ENCODE measurements around the gene TBX1. TPM values are rescaled to one million over a fixed set of nuclear protein-coding genes. Genes with fewer than 3 reads are reported as not detected.

TBX1 gene
- 1.1 TPM in 1 of 2 replicates, not detected in the other for total RNA-seq (2012; rRNA removed)

DNA sequence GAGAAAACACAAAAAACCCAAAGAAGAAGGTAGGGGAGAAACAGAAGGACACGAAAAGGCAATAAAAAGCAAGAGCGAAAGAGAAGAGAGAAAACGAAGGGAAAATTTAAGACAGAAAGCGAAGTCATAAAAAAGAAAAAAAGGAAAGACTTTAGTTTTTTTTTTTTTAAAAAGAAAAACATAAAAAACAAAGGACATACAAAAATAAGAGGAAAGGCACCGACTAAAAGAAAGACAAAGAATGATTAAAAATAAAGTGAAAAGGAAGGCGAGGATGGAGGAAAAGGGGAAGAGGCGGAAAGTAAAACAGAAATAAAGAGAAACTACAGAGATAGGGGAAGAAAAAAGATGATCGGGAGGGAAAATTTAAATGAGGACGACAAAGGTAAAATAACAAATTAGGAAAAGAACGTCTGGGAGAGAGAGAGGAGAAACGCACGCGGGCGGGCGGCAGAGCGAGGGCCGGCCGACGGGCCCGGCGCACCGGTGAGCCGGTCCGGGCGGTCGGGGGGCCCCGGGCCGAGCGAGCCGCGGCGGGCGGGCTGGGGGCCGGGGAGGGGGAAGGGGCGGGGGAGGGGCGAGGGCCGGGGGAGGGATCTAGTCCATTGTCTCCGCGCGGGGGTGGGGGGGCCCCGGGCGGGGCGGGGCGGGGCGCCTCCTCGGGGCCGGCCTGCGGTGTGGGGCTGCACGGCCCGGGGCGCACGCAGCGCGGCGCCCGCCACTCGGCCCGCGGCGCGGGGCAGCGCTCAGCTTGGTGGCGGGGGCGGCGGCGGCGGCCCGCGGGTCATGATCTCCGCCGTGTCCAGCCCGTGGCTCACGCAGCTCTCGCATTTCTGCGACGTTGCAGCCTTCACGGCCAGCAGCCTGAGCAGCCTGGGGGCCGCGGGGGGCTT lies at the start of gene TBX1:
TSS of gene TBX1 (plus strand) at position 721 of the 893 bp plus-strand sequence. CDS start at position 787, 66 bp downstream.
- H3K36me3 ChIP-seq (ENCODE audit: insufficient read depth, low read length): peaks cover 14% of the 10 kb centered on the region
- H3K4me3 ChIP-seq (ENCODE audit: low read length): peak within 1 kb of the TSS; percentile 75
- H3K9me3 ChIP-seq (replicated peaks; ENCODE audit: low read length): no peaks in the 10 kb centered on the region
- H3K4me2 ChIP-seq (ENCODE audit: low read length): peak within 1 kb of the TSS; percentile 99
- peaks cover 10% of the 10 kb centered on the region for H3K27me3 ChIP-seq (ENCODE audit: control insufficient read depth, insufficient read depth, low read length)
- peaks cover 10% of the 10 kb centered on the region for H3K4me1 ChIP-seq (ENCODE audit: control insufficient read depth, insufficient read depth, low read length)
- peak within 1 kb of the TSS; percentile 85 for H3K9ac ChIP-seq (ENCODE audit: low read depth, low read length)

DNA sequence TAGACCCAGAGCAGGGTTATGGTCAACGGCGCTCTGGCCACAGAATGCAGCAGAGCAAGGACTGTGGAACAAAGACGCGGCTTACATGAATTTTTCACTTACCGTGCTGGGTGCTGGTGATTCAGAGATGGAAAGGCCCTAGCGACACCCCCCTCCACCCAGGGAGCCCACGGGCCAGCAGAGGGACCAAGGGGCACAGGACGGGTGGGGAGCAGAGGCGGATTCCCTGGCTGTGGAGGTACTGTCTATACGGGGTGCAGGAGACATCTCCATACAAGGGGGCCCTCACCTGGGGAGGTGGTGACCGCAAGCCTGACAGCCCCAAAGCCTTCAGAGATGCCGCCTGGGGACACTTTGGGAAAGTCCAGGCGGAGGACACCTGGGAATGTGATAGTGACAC lies 47.3 kb upstream of the TBX1 start:
- H3K27me3 ChIP-seq (ENCODE audit: control insufficient read depth, insufficient read depth, low read length): peaks cover 13% of the 10 kb centered on the region

DNA sequence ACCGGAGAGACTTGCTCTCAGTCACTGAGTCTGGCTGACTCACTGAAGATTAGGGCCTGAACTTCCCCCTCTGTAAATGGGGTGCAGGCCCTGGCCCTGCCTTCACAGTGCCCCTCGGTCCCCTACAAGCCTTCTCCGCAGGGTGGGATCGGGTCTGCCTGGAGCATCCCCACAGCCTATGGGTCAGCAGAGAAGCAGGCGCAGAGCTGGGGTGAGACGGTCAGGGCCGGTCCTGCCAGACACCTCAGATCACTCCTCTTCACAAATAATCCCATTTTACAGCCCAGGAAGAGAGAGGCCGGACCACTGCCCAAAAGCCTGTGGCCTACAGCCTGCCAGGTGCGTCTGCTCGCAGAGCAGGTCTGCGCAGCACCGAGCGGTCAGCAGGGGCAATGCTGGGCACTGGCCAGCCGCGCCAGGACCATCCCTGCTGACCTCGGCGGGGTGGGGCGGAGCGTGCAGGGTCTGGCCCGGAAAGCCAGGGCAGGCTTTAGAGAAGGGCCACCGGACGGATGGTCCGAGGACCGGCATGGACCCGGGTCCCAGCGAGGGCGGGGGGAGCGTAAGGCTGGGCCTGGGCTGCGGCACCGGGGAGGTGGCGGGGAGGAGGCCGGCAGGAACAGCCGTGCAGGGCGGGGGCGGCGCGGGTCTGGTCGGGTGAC lies 46.8 kb upstream of the TBX1 start:
- Histone ChIP-seq H3K4me3 (ENCODE audit: low read length) (peak overlapping the region; percentile 76), H3K27me3 (ENCODE audit: control insufficient read depth, insufficient read depth, low read length) (peaks cover 9% of the 10 kb centered on the region), H3K36me3 (ENCODE audit: insufficient read depth, low read length) (no peaks in the 10 kb centered on the region), H3K9ac (ENCODE audit: low read depth, low read length) (peak overlapping the region; percentile 54), H3K4me1 (ENCODE audit: control insufficient read depth, insufficient read depth, low read length) (peaks cover 17% of the 10 kb centered on the region), H3K9me3 (replicated peaks; ENCODE audit: low read length) (no peaks in the 10 kb centered on the region), H3K4me2 (ENCODE audit: low read length) (peak overlapping the region; percentile 94)

More for the DNA sequence above, 47.3 kb upstream of the TBX1 start:
- Histone ChIP-seq H3K4me2 (ENCODE audit: low read length) (no peak overlapping the region), H3K36me3 (ENCODE audit: insufficient read depth, low read length) (no peaks in the 10 kb centered on the region), H3K4me3 (ENCODE audit: low read length) (no peak overlapping the region), H3K4me1 (ENCODE audit: control insufficient read depth, insufficient read depth, low read length) (peaks cover 11% of the 10 kb centered on the region), H3K9ac (ENCODE audit: low read depth, low read length) (no peak overlapping the region), H3K9me3 (replicated peaks; ENCODE audit: low read length) (no peaks in the 10 kb centered on the region)

DNA sequence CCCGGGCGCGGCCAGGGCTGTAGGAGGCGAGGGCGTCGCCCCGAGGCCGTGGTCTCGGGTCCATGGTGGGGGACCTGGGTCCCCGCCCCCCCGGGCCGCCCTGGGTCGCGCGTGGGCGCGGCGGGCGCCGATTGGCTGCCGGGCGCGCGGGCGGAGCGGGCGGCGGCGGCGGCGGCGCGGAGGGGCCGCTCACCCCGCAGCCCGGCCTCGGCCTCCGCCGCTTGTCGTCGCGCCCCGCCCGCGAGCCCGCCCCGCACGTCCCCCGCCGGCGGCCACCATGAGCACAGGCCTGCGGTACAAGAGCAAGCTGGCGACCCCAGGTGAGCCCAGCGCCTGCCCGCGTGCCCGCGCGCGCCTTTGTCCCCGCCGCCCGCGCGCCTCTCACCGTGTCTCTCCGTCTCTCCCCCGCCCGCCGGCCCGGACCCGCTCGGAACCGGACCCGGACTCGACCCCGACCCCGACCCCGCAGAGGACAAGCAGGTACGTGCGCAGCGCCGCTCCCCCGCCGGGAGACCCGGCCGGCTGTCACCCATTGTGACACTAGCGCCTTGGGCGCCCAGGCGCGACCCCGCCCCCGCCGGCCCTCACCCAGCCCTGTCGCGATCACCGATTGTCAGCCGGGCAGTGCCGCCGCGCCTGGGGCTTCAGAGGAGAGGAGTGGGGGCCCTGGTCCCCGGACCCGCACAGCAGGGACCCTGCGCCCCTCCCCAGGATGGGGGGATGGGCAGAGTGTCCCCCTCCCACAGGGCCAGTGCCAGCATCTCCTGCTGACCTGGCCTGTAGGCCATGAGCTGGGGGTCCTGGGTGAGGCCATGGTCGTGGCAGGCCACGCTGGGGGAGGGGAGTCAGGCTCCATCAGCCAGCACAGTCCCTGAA lies 46.0 kb upstream of the TBX1 start, which contains the start of gene SEPTIN5:
TSS of gene SEPTIN5 (plus strand) at position 192 of the 876 bp plus-strand sequence. CDS start at position 278, 86 bp downstream.
- Histone ChIP-seq H3K4me2 (ENCODE audit: low read length) (peak within 1 kb of the TSS; percentile 94), H3K4me3 (ENCODE audit: low read length) (peak within 1 kb of the TSS; percentile 76), H3K27me3 (ENCODE audit: control insufficient read depth, insufficient read depth, low read length) (peaks cover 3% of the 10 kb centered on the region)

DNA sequence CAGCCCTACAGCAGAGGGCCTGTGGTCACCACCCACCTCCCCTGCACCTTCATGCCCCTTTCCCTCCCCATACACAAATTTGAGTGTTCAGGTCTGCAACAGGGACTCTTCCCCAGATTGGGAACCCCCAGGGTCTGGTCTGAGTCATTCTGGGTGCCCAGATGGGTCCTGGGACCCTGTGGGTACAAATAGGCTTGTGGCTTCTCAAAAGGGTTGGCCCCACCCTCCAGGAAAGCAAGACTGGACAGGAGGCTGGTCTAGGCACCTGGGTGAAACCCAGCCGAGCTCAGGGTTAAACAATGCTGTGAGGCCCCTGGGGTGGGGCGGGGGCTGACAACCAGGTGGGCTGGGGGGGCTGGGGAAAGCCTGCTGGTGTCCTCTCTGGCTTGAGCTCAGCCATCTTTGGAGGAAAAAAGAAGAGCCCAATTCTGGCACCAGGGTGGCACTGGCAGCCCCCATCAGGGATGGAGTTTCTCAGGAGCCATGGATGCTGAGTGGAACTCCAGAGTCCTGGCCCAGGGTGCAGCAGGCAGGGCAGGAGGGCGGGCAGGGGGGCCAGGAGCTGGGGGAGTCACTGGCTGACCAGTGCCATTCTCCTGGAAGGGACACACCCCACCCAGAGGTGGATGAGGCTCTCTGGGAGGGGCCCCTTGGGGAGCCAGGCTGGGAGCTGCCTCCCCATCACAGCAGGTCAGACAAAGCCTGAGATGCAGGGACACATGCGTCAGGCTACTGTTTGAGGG lies 45.2 kb upstream of the TBX1 start:
- H3K9me3 ChIP-seq (replicated peaks; ENCODE audit: low read length): no peaks in the 10 kb centered on the region
- H3K36me3 ChIP-seq (ENCODE audit: insufficient read depth, low read length): peaks cover 4% of the 10 kb centered on the region
- H3K4me1 ChIP-seq (ENCODE audit: control insufficient read depth, insufficient read depth, low read length): peaks cover 18% of the 10 kb centered on the region
- peak overlapping the region; percentile 94 for H3K4me2 ChIP-seq (ENCODE audit: low read length)
- H3K4me3 ChIP-seq (ENCODE audit: low read length): peak overlapping the region; percentile 76
- H3K9ac ChIP-seq (ENCODE audit: low read depth, low read length): no peak overlapping the region
- H3K27me3 ChIP-seq (ENCODE audit: control insufficient read depth, insufficient read depth, low read length): no peaks in the 10 kb centered on the region

More for the DNA sequence above, 46.0 kb upstream of the TBX1 start, which contains the start of gene SEPTIN5:
- Histone ChIP-seq H3K9me3 (replicated peaks; ENCODE audit: low read length) (no peaks in the 10 kb centered on the region), H3K36me3 (ENCODE audit: insufficient read depth, low read length) (no peaks in the 10 kb centered on the region), H3K9ac (ENCODE audit: low read depth, low read length) (peak within 1 kb of the TSS; percentile 54), H3K4me1 (ENCODE audit: control insufficient read depth, insufficient read depth, low read length) (peaks cover 18% of the 10 kb centered on the region)

DNA sequence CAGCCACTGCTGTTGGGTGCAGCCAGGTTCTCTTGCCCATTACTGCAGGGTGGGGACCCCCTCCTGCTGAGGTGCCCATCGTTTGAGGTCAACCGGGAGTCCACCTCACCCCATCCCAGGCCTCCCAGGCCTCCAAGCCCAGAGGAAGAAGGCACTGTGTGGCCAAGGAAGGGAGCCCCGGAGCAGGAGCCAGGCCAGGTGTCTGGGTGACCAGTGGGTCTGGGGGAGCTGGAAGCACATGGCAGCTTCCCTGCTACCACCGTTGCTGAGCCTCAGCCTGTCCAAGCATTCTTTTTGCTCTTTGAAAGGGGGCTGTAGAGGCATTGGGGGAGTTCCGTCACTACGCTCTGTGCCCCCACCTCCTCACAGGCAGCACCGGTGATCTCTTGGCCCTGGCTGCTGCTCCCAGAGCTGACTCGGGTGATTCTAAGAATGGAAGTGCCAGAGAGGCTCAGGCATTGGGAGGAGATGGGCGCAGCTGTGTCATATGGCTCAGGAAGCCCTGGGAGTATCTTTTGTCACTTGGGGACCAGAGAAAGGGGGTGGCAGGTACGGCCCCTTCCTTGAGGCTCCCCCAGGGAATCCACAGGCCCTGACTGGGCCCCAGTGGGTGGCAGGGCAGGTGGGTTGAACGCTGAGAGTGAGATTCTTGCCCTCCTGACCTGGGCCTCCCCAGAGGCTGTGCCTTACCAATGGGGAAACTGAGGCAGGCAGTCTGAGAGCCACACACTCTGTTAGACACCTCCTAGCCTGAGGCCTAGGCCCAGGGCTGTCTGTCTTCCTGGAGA lies 44.3 kb upstream of the TBX1 start:
- no peak overlapping the region for H3K4me3 ChIP-seq (ENCODE audit: low read length)

DNA sequence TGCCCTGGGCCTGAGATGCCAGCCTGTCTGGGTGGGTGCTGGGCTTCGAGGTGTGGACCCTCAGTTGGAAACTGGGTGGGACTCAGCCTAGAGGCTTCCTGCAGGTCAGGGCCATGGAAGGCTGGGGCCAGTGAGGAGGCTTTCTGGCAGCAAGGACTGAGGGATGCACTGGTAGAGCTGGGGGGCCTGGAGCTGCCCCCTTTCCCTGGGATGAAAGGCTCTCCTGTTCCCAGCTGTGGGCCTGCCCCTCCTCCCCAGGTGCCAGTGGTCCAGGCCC lies 43.8 kb upstream of the TBX1 start:
- Histone ChIP-seq H3K4me2 (ENCODE audit: low read length) (no peak overlapping the region), H3K4me3 (ENCODE audit: low read length) (no peak overlapping the region), H3K9ac (ENCODE audit: low read depth, low read length) (no peak overlapping the region), H3K4me1 (ENCODE audit: control insufficient read depth, insufficient read depth, low read length) (peaks cover 18% of the 10 kb centered on the region), H3K9me3 (replicated peaks; ENCODE audit: low read length) (no peaks in the 10 kb centered on the region), H3K36me3 (ENCODE audit: insufficient read depth, low read length) (peaks cover 4% of the 10 kb centered on the region), H3K27me3 (ENCODE audit: control insufficient read depth, insufficient read depth, low read length) (no peaks in the 10 kb centered on the region)

More for the DNA sequence above, 44.3 kb upstream of the TBX1 start:
- H3K27me3 ChIP-seq (ENCODE audit: control insufficient read depth, insufficient read depth, low read length): no peaks in the 10 kb centered on the region
- no peak overlapping the region for H3K9ac ChIP-seq (ENCODE audit: low read depth, low read length)
- H3K9me3 ChIP-seq (replicated peaks; ENCODE audit: low read length): no peaks in the 10 kb centered on the region
- peaks cover 4% of the 10 kb centered on the region for H3K36me3 ChIP-seq (ENCODE audit: insufficient read depth, low read length)
- H3K4me2 ChIP-seq (ENCODE audit: low read length): no peak overlapping the region
- peaks cover 18% of the 10 kb centered on the region for H3K4me1 ChIP-seq (ENCODE audit: control insufficient read depth, insufficient read depth, low read length)

DNA sequence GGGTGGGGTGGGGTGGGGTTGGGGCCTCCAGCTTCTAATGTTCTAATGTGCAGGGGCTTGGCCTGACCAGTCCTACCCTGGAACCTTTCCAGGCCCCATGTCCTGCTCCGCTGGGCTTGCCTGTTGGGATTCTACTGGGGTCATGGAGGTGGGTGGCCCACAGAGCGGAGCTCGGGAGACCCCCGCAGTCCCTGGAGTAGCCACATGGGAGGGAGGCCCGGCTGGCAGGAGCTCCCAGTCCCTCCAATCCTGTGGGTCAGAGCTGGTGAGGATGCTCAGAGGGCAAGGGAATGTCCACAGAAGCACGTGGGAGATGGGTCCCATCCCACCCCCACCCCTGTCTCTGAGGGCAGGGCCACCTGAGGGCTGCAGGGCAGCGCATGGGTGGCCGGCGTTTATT lies 43.4 kb upstream of the TBX1 start:
- no peaks in the 10 kb centered on the region for H3K27me3 ChIP-seq (ENCODE audit: control insufficient read depth, insufficient read depth, low read length)
- H3K9me3 ChIP-seq (replicated peaks; ENCODE audit: low read length): no peaks in the 10 kb centered on the region
- H3K9ac ChIP-seq (ENCODE audit: low read depth, low read length): no peak overlapping the region
- H3K4me2 ChIP-seq (ENCODE audit: low read length): peak overlapping the region; percentile 100
- peaks cover 18% of the 10 kb centered on the region for H3K4me1 ChIP-seq (ENCODE audit: control insufficient read depth, insufficient read depth, low read length)
- H3K36me3 ChIP-seq (ENCODE audit: insufficient read depth, low read length): peaks cover 4% of the 10 kb centered on the region
- no peak overlapping the region for H3K4me3 ChIP-seq (ENCODE audit: low read length)

DNA sequence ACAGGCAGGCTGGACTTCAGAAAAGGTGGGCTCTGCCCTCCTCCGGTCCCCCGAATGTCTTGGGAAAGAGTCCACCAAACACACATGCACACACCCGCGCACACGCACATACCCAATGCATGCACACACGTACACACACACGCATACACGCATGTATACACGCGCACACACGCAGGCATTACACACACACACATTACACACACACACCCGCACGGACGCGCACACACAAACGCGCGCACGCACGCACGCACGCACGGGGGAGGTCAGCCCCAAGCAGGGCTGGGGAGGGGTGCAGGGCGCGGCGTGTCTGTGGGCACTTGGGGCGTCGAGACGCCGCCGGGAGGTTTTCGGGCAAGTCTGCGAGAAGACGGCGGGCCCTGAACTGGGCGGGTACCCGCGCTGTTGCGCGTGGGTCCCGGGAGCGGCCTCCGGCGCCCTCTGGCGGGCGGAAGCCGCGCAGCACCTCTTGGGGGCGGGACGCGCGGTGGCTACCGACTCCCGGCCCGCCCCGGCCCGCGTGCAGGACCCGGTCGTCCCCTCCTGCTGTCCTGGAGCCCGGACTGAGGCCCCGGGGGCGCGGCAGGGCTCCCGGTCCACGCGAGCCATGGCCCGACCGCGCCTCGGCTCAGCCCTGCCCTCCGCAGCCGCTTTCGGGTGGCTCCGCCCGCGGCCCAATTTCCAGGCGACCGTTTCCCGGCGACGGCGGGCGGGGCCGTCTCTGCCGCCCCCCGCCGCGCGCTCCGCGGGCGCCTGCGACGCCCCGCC lies 42.7 kb upstream of the TBX1 start:
- Histone ChIP-seq H3K9me3 (replicated peaks; ENCODE audit: low read length) (no peaks in the 10 kb centered on the region), H3K36me3 (ENCODE audit: insufficient read depth, low read length) (peaks cover 10% of the 10 kb centered on the region), H3K27me3 (ENCODE audit: control insufficient read depth, insufficient read depth, low read length) (no peaks in the 10 kb centered on the region), H3K4me2 (ENCODE audit: low read length) (peak overlapping the region; percentile 100), H3K4me1 (ENCODE audit: control insufficient read depth, insufficient read depth, low read length) (peaks cover 18% of the 10 kb centered on the region), H3K9ac (ENCODE audit: low read depth, low read length) (peak overlapping the region; percentile 81), H3K4me3 (ENCODE audit: low read length) (peak overlapping the region; percentile 85)
